Stimulated activated naive CD8-positive, alpha-beta T cell treated with anti-CD3 and anti-CD28 coated beads, Interleukin-15, amount 100 ng/mL, for 72 hours (primary cell): ENCODE results near the gene CEBPA.
"Not testable (repeated sequence)": the region's sequence is repeated elsewhere in the genome, so short reads cannot be mapped to it uniquely, and the experiment has no call there.

Experiments
- ATAC-seq: fragments of 150-1000 bp; cut with Tn5 transposase; 2 replicates; pipeline ENCODE4 v1.10.0; 2021; ENCODE audit warnings: mild to moderate bottlenecking, moderate library complexity
- DNase-seq, 2 donors: peaks; one replicate each; pipeline ENCODE4 v3.0.0; 2021 to 2022
- H3K27ac Mint-ChIP-seq, 2 donors: one replicate each; pipeline ENCODE4 v1.8.0; 2022; ENCODE audit warnings: mild to moderate bottlenecking in 2 of 2, mixed read lengths in 2 of 2, moderate library complexity in 2 of 2
- H3K27me3 Mint-ChIP-seq: one replicate; pipeline ENCODE4 v1.8.0; 2022; ENCODE audit warnings: mixed read lengths
- H3K4me1 Mint-ChIP-seq: one replicate; pipeline ENCODE4 v1.8.0; 2022; ENCODE audit warnings: mild to moderate bottlenecking, mixed read lengths
- H3K4me3 Mint-ChIP-seq, 2 donors: one replicate each; pipeline ENCODE4 v1.8.0; 2022; ENCODE audit warnings: mild to moderate bottlenecking in 2 of 2, mixed read lengths in 2 of 2, moderate library complexity in 1 of 2
- H3K9me3 Mint-ChIP-seq, 2 donors: one replicate each; pipeline ENCODE4 v1.8.0; 2022; ENCODE audit warnings: mixed read lengths in 2 of 2

Gene CEBPA

GRCh38 chr19:33334271-33334670 is 31.9 kb upstream of the CEBPA start:
- DNase-seq (no peak), ATAC-seq (no peak)
- Mint-ChIP-seq H3K9me3 (no peaks in the 10 kb centered on the region), H3K27ac (no peak overlapping the region), H3K4me1 (no peaks in the 10 kb centered on the region), H3K4me3 (no peak overlapping the region), H3K27me3 (peaks cover 25% of the 10 kb centered on the region)

DNA sequence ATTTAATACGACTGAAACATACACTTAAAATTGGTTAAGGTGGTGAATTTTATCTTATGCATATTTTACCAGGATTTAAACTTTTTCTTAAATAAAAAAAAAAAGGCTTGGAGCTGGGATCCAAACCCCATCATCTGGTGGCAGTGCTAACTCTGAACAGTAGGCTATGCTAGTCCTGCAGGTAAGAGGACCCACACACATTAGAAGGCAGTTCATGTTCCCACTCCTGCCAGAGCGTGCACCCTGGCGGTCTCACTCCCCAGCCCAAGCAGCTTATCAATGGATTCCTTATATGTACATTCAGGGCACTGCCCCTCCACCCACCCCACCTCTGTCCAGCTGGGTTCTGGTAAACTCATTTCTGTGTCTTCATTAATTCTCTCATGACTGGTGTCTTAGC is 31.3 kb upstream of the CEBPA start:
- ATAC-seq: no peak
- Mint-ChIP-seq H3K4me1 (no peaks in the 10 kb centered on the region), H3K4me3 (no peak overlapping the region)

GRCh38 chr19:33333151-33333550 is 30.8 kb upstream of the CEBPA start:
- Mint-ChIP-seq H3K4me1 (no peaks in the 10 kb centered on the region), H3K9me3 (no peaks in the 10 kb centered on the region), H3K4me3 (no peak overlapping the region), H3K27ac (no peak overlapping the region), H3K27me3 (peaks cover 27% of the 10 kb centered on the region)
- ATAC-seq (no peak), DNase-seq (no peak)

More for the DNA sequence above, 31.3 kb upstream of the CEBPA start:
- Mint-ChIP-seq H3K9me3 (no peaks in the 10 kb centered on the region), H3K27me3 (peaks cover 25% of the 10 kb centered on the region), H3K27ac (no peak overlapping the region)
- no peak for DNase-seq

DNA sequence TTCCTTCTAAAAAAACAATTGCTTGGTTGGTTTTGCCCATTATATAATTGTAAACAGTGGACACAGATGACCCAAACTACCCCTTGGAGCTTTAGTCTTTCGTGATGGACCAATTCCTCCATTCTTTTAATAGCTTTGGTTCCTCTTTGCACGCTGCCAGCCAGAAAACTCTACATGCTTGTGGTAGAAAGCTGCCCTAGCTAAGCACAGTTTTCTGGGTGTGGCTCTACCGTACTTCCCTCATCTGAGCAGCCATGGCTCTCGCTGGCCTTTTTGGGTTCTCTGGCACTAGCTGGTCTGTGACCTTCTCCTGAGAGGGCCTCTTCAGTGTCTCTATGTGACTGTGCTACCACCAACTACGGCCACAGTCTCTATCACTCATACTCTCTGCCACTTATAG is 29.9 kb upstream of the CEBPA start:
- Mint-ChIP-seq H3K4me1 (no peaks in the 10 kb centered on the region), H3K27me3 (peaks cover 28% of the 10 kb centered on the region), H3K4me3 (no peak overlapping the region), H3K27ac (peak overlapping the region in 1 of 2 donors; percentile 7), H3K9me3 (no peaks in the 10 kb centered on the region)
- no peak for ATAC-seq
- DNase-seq: no peak

GRCh38 chr19:33329736-33330135 is 27.4 kb upstream of the CEBPA start:
- DNase-seq (no peak), ATAC-seq (no peak)
- Mint-ChIP-seq H3K4me1 (no peaks in the 10 kb centered on the region), H3K9me3 (no peaks in the 10 kb centered on the region), H3K4me3 (no peak overlapping the region), H3K27ac (no peak overlapping the region), H3K27me3 (peaks cover 28% of the 10 kb centered on the region)

GRCh38 chr19:33329060-33329459 is 26.7 kb upstream of the CEBPA start:
- DNase-seq (no peak), ATAC-seq (no peak)
- no peaks in the 10 kb centered on the region for H3K9me3 Mint-ChIP-seq
- H3K27me3 Mint-ChIP-seq: peaks cover 28% of the 10 kb centered on the region
- no peaks in the 10 kb centered on the region for H3K4me1 Mint-ChIP-seq
- H3K4me3 Mint-ChIP-seq: no peak overlapping the region
- no peak overlapping the region for H3K27ac Mint-ChIP-seq

DNA sequence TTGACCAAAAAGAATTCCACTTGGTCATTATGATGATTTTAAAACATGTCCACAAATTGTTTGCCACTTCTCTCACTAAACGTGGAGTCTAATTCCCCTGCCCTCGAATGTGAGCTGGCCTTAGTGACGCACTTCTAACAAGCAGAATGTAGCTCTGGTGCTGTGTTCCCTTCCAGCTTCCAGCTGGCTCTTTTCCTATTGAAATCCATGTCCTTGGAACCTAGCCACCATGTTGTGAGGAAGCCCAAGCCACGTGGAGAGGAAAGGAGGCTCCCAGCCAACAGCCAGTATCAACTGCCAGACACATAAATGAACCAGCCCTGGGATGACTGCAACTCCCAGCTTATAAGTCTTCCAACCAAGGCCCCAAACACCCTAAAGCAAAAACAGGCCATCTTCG is 23.6 kb upstream of the CEBPA start:
- Mint-ChIP-seq H3K27me3 (peaks cover 21% of the 10 kb centered on the region), H3K4me1 (no peaks in the 10 kb centered on the region), H3K27ac (no peak overlapping the region), H3K4me3 (no peak overlapping the region), H3K9me3 (peaks cover 0 to 6% of the 10 kb centered on the region in 2 donors)
- DNase-seq (no peak), ATAC-seq (no peak)

GRCh38 chr19:33324628-33325027 is 22.3 kb upstream of the CEBPA start:
- no peaks in the 10 kb centered on the region for H3K4me1 Mint-ChIP-seq
- peaks cover 6 to 13% of the 10 kb centered on the region in 2 donors for H3K9me3 Mint-ChIP-seq
- H3K27ac Mint-ChIP-seq: no peak overlapping the region
- ATAC-seq (no peak), DNase-seq (no peak)
- peaks cover 15% of the 10 kb centered on the region for H3K27me3 Mint-ChIP-seq
- no peak overlapping the region for H3K4me3 Mint-ChIP-seq

- ATAC-seq (no peak), DNase-seq (no peak)
- Mint-ChIP-seq H3K27ac (no peak overlapping the region), H3K27me3 (peaks cover 2% of the 10 kb centered on the region), H3K9me3 (peaks cover 6 to 13% of the 10 kb centered on the region in 2 donors), H3K4me3 (no peak overlapping the region), H3K4me1 (no peaks in the 10 kb centered on the region)
Measured at GRCh38 chr19:33323093-33323820, 20.9 kb upstream of the CEBPA start.

- H3K9me3 Mint-ChIP-seq: peaks cover 6 to 13% of the 10 kb centered on the region in 2 donors
- DNase-seq: no peak
- H3K4me3 Mint-ChIP-seq: no peak overlapping the region
- no peaks in the 10 kb centered on the region for H3K4me1 Mint-ChIP-seq
- peaks cover 9% of the 10 kb centered on the region for H3K27me3 Mint-ChIP-seq
- ATAC-seq: no peak
- no peak overlapping the region for H3K27ac Mint-ChIP-seq
Measured at GRCh38 chr19:33320636-33321035, 18.3 kb upstream of the CEBPA start.

GRCh38 chr19:33317991-33318390 is 15.7 kb upstream of the CEBPA start:
- not testable (repeated sequence) for DNase-seq, H3K27me3 Mint-ChIP-seq, H3K4me3 Mint-ChIP-seq, H3K4me1 Mint-ChIP-seq, H3K27ac Mint-ChIP-seq, ATAC-seq
- H3K9me3 Mint-ChIP-seq: peaks cover 6 to 13% of the 10 kb centered on the region in 2 donors

GRCh38 chr19:33317517-33317916 is 15.2 kb upstream of the CEBPA start:
- peaks cover 9% of the 10 kb centered on the region for H3K27me3 Mint-ChIP-seq

DNA sequence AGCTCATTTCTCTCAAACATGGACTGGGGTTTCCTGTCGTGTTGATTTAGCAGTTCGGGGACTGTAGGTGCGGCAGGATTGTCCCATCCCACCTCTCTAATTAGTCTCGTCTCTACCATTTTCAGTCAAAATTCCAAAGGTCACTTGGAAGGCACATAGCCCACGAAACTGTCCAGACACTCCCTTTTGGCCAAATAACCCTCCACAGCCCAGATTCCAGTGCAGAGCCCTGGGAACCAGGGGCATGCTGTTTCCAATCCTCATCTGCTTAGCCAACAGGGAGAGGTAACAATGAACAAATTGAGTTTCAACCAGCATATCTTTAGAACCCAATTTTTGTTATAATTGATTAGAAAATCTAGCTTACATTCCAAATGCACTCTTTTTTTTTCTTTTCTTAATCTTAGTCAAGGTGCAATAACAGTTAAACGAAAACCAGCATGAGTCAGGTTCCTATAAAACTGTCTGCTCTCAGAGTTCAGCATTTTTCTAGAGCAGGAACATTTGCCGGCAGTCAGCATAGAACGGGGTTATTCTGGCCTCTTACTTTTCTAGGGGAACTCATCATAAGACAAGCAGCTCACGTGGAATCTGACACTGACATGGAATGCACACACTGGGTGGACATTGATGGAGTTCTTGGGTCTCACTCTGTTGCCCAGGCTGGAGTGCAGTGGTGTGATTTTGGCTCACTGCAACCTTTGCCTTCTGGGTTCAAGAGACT is 14.4 kb upstream of the CEBPA start:
- peaks cover 6 to 7% of the 10 kb centered on the region in 2 donors for H3K9me3 Mint-ChIP-seq
- ATAC-seq (no peak), DNase-seq (no peak)
- no peak overlapping the region for H3K4me3 Mint-ChIP-seq
- H3K27ac Mint-ChIP-seq: no peak overlapping the region
- H3K4me1 Mint-ChIP-seq: no peaks in the 10 kb centered on the region
- peaks cover 9% of the 10 kb centered on the region for H3K27me3 Mint-ChIP-seq

More at GRCh38 chr19:33317517-33317916, 15.2 kb upstream of the CEBPA start:
- Mint-ChIP-seq H3K9me3 (peaks cover 6 to 13% of the 10 kb centered on the region in 2 donors), H3K27ac (no peak overlapping the region), H3K4me3 (no peak overlapping the region), H3K4me1 (no peaks in the 10 kb centered on the region)
- no peak for ATAC-seq
- DNase-seq: no peak

DNA sequence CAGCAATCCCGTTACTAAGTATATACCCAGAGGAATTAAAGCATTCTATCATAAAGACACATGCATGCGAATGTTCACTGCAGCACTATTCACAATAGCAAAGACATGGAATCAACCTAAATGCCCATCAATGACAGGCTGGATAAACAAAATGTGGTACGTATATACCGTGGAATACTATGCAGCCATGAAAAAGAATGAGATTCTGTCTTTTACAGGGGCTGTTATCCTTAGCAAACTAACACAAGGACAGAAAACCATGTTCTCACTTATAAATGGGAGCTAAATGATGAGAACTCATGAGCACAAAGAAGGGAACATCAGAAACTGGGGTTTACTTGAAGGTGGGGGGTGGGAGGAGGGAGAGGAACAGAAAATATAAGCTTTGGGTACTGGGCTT is 10.5 kb upstream of the CEBPA start:
- ATAC-seq, H3K4me3 Mint-ChIP-seq, H3K4me1 Mint-ChIP-seq, DNase-seq, H3K9me3 Mint-ChIP-seq, H3K27ac Mint-ChIP-seq: not testable (repeated sequence)
- peaks cover 29% of the 10 kb centered on the region for H3K27me3 Mint-ChIP-seq

DNA sequence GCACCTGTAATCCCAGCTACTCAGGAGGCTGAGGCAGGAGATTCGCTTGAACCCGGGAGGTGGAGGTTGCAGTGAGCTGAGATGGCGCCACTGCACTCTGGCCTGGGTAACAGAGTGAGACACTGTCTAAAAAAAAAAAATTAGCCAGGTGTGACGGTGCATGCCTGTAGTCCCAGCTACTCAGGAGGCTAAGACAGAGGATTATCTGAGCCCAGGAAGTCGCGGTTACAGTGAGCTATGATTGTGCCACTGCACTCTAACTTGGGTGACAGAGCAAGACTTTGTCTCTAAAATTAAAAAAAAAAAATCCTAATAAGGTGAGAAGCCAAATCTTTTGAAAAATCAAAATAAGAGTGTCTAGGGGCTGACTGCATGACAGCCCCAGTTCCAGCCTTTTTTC is 9.7 kb upstream of the CEBPA start:
- H3K27ac Mint-ChIP-seq: no peak overlapping the region
- no peak for ATAC-seq

GRCh38 chr19:33311326-33311682 is 9.0 kb upstream of the CEBPA start:
- H3K9me3 Mint-ChIP-seq: no peaks in the 10 kb centered on the region
- DNase-seq (no peak), ATAC-seq (no peak)
- H3K4me1 Mint-ChIP-seq: no peaks in the 10 kb centered on the region
- peaks cover 34% of the 10 kb centered on the region for H3K27me3 Mint-ChIP-seq
- no peak overlapping the region for H3K27ac Mint-ChIP-seq
- no peak overlapping the region for H3K4me3 Mint-ChIP-seq

More for the DNA sequence above, 9.7 kb upstream of the CEBPA start:
- Mint-ChIP-seq H3K4me3 (no peak overlapping the region), H3K9me3 (no peaks in the 10 kb centered on the region), H3K27me3 (peaks cover 36% of the 10 kb centered on the region), H3K4me1 (no peaks in the 10 kb centered on the region)
- no peak for DNase-seq
